Hematopoietic multipotent progenitor cell treated with erythropoietin and hydrocortisone succinate and interleukin-3 and kit ligand, for 4 days (in vitro differentiated cells): ENCODE measurements around the gene ABCB6.
A peak's percentile ranks its signal among the peaks of the same experiment; 100 is the strongest.

Experiments
- DNase-seq: peaks from one replicate; pipeline ENCODE4 v3.0.0-alpha.2; 2015

The ABCB6 gene

GRCh38 chr2:219182331-219183150 lies 36.2 kb downstream of the ABCB6 start:
- DNase-seq: peak; percentile 41

- DNase-seq: no peak
Measured at GRCh38 chr2:219181531-219181930, 37.2 kb downstream of the ABCB6 start.

- no peak for DNase-seq
Measured at GRCh38 chr2:219180961-219181360, 37.8 kb downstream of the ABCB6 start.

DNA sequence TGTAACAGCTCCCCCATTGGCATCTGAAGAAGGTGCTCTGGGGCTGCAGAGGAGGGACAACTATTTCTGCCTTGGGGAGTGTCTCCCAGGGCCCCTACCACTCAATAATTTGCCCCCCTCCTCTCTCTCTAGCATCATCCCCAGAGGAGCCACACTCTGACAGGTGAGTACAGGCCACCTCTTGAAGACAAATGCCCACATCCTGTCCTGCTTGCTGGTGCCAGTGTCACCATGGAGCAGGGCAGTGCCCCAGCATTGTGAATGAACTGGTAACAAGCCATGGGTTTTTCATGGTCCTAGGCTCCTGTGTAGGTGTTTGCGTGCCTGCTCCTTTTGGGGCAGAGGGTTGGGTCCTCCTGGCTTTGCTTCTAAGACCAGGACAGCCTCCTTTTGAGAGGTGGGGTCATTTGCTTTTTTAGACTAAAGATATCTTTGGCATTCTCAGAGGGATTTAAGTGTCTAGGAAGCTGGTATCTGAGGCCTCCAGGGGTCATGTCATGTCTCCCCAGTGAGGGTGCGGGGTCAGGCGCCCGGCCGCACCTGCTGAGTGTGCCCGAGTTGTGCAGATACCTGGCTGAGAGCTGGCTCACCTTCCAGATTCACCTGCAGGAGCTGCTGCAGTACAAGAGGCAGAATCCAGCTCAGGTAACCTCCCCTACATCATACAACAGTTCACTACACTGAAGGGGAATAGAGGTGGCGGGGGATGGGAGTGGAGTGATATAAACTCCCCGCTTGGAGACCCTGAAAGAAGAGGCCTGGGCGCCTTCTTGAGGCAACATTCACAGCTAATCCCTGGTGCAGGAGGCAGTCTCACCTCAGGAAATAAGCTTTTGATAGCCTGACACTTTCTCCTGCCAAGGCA lies 38.9 kb downstream of the ABCB6 start:
- no peak for DNase-seq

DNA sequence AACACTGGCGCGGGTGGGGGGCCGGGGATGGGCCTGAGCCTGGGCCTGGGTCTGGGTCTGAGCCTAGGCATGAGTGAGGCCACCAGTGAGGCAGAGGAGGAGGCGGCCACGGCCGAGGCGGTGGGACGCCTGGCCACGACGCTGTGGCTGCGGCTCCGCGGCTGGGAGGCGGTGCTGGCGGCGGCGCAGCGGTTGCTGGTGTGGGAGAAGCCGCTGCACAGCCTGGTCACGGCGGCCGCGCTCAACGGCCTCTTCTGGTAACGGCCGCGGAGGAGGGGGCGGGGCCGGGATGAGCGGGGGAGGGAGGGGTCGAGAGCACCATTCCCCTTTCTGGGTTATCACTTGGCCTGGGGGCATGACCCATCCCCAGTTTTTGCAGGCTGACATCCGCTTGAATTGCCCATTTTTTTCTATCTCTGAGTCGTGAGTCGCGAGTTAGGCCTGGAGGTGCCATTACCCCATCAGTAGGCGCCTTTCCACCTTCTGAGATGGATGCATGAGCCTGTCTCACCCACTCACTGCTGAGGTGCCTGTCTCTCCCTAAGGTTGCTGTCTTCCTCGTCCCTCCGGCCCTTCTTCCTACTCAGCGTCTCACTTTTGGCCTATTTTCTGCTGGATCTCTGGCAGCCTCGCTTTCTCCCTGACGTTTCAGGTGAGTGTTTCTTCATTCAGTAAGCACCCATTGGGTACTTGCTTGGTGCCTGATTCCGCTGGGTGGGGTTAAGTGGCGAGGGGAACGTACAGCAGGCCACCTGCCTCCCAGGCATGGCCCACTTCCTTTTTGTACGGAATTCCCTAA lies 40.2 kb downstream of the ABCB6 start:
- peak; percentile 68 for DNase-seq

- DNase-seq: peak; percentile 95
Measured at GRCh38 chr2:219177552-219178376, 41.0 kb downstream of the ABCB6 start, which contains the start of gene RETREG2. Gene RETREG2 (plus strand): TSS chr2:219178275. CDS start chr2:219178353, 78 bp downstream.

DNA sequence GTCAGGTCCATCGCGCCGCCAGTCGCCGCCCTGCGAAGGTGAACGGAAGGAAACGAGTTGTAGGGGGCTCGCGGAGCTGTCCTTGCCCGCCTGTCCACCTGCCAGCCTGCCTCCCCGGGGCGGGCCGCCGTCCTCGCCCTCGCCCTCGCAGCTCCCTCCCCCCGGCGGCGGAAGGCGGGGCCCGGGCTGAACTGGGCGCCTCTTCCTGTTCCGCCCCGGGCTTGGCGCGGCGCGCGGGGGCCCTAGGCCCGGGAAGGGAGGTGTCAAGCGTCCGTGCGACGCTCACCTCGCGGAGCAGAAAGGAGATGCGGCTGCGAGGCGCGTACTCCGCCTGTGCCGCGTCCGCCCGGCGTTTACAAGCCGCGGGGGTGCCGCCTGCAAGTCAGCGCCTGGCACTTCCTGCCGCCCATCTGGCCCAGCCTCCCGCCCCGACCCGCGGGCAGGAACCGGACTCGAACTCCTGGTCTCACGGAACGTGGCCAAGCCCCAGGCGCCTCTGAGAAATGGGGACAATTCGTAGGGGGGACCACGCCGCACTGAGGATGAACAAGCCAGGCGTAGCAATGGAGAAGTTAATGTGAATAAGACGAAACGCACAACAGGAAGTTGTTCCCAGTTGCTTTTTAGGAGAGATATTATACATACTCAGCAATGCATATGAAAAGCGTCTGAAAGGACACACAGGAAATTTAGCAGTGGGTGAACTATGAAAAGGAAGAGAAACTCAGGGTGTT lies 41.8 kb downstream of the ABCB6 start, which contains the start of gene CNPPD1:
Gene CNPPD1, minus strand, starts transcription at position 108 of the 734 bp plus-strand sequence. Its CDS starts 97 bp downstream, at position 11.
- peak; percentile 95 for DNase-seq

- DNase-seq: peak; percentile 61
Measured at GRCh38 chr2:219175928-219176817, 42.6 kb downstream of the ABCB6 start.

DNA sequence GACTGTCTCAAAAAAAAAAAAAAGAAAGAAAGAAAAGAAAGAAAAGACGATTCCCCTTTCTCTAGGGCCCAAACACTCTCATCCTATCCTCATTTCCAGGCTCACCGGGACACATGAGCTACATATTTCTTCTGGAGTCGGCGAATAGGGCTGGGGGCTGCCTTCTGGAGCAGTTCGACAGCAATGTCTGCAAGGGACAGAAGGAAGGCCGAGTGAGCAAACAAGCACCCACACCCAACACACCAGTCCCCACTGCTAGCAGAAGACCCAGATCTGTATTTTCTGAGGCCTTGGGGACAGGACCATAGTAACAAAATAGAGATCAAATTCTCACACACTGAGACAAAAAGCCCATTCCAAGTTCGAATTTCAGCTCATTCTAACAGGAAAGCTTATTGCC lies 43.3 kb downstream of the ABCB6 start:
- DNase-seq: no peak

- DNase-seq: no peak
Measured at GRCh38 chr2:219174801-219175200, 44.0 kb downstream of the ABCB6 start.

DNA sequence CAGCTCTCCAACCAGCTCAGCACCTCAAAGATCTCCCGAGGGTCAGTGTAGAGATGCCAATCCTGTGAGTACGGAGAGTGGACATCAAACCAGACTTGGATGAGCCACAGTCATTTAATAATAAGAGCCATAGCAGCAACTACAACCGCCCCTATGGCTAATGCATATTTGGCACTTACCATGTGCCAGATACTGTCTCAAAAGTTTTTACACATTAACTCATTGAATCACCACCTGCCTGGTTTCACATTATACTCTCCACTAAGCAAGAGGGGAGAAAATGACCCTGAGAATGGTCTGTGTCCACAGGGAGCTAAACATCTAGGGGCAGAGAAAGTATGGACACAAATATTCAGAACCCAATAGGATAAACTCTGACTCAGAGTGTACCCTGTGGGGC lies 44.6 kb downstream of the ABCB6 start:
- DNase-seq: no peak

- no peak for DNase-seq
Measured at GRCh38 chr2:219173176-219173575, 45.6 kb downstream of the ABCB6 start.

GRCh38 chr2:219172231-219173154 lies 46.3 kb downstream of the ABCB6 start:
- DNase-seq: peak; percentile 20

DNA sequence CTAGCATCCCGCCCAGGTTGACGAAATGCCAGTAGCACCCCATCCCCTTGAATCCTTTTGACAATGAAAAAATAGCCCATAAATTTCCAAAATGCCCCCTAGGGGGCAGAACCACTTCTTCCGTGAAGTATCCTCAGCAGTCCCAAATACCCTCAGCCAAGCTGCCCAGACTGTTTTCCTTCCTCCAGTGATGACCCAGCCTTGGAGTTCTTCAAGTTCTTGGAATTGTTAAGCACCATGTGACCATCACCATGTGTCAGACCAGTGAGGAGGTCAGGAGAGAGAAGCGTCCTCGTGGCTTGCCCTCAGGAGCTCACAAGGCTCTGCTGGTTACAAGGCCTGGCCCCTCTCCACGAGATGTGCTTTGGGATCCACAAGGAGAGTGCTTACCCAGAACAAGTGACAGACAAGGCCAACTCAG lies 47.5 kb downstream of the ABCB6 start:
- DNase-seq: peak; percentile 71

DNA sequence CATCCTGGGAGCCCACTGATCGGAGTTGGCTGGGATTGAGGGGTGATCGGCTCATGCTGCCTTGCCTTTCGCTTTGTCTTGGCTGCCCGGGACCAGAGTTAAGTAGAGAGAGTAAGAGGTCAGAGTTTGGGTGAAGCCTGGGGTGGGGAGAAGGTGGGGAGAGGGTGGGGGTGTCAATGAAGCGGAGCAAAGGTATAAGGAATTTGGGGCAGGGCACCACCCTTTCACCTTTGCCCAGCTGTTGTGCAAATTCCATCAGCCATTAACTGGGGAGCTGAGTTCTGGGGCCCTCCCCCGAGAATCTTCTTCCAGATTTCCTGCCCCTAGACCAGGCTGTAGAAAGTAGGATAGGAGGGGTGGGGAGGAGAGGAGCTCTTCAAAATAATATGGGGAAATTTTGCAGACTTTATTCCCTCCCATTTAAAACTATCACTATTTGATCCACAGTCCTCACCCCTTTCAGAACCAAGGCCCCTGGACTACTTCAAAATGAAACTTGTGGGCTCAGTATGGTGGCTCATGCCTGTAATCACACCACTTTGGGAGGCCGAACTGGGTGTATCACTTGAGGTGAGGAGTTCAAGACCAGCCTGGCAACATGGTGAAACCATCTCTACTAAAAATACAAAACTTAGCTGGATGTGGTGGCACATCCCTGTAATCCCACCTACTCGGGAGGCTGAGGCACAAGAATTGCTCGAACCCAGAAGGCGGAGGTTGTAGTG lies 48.7 kb downstream of the ABCB6 start, which contains the start of gene SLC23A3:
Gene SLC23A3, minus strand, starts transcription at position 100 of the 725 bp plus-strand sequence. Its CDS starts 45 bp downstream, at position 55.
- no peak for DNase-seq

GRCh38 chr2:219168932-219169331 lies 49.8 kb downstream of the ABCB6 start:
- DNase-seq: no peak

DNA sequence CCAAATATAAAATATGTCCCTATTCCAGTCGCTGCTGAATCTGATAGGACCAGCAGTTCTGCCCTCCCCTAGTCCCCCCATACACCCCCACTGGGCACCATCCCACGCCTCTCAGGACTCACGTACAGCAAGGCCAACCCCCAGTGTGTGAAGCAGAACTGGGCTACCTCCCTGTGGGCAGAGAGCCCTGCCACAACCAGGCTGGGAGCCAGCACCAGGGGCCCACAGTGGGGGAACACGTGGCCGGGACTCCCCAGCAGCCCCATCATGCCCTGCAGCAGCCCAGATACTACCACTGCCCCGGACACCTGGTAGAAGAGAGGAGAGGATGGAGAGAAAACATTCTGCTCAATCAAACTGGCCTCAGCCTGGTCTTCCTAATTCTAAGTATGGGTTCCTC lies 50.2 kb downstream of the ABCB6 start:
- DNase-seq: peak; percentile 51

DNA sequence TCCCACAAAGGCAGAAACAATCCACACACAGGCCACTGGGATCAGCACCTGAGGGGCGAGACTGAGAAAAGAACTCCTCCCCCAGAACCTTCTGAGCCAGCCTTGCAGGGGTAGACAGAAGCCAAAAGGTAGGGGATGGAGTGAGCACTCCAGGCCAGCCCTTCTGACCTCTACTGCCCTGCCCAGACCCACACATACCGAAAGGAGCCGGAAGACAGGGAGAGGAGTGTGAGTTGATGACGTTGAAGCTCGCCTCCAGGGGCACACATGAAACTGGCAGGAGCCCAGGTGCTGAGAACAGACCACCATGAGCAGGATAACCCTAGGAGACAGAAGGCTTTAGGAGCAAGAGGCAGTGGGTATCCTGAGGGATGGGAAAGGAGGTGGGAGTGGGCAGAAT lies 50.8 kb downstream of the ABCB6 start:
- DNase-seq: no peak
